A549 (cell line): ENCODE results near the gene CCDC154. TPM values are rescaled to one million over a fixed set of nuclear protein-coding genes. Genes with fewer than 3 reads are reported as not detected.
A peak's percentile ranks its signal among the peaks of the same experiment; 100 is the strongest.

ENCODE experiments used
- ATAC-seq, 2 experiments: fragments of 200-7000 bp in 1 of 2; fragments of >200 bp in 1 of 2; cut with Nextera tagmentation in 1 of 2; cut with Tn5 transposase in 1 of 2; 3 replicates each; pipeline versions ENCODE4 v1.8.0 to v1.9.1; 2018 to 2020; ENCODE audit warnings: mild to moderate bottlenecking in 1 of 2, moderate library complexity in 1 of 2
- CTCF ChIA-PET: fragments of 300-600 bp; sonication (Branson Sonifier 250); formaldehyde crosslinking; extraction: SDS; loops from one replicate; lab custom pipeline; 2021; ENCODE audit warnings: antibody characterized with exemption, inconsistent platforms; lab: Yijun Ruan, JAX
- POLR2A ChIA-PET: fragments of 350-600 bp; formaldehyde crosslinking; extraction: SDS; loops from one replicate; lab custom pipeline; 2021; ENCODE audit warnings: antibody characterized with exemption, inconsistent platforms; lab: Yijun Ruan, JAX
- DNase-seq, 2 experiments: peaks; one replicate each; pipeline versions ENCODE4 v3.0.0 to v3.0.0-alpha.2; 2011 to 2016; ENCODE audit warnings: low read depth in 1 of 2, low spot score in 1 of 2
- FAIRE-seq: peaks from 2 replicates; lab custom pipeline; 2011; peaks lifted over from hg19 to GRCh38; lab: Jason Lieb, UNC
- H3K27ac ChIP-seq, 2 experiments: fragments of >200 bp; sonication (Bioruptor Twin); formaldehyde crosslinking; 3 replicates each; pipeline ENCODE4 v1.5.1; 2016 to 2017
- H3K4me1 ChIP-seq: fragments of >200 bp; sonication (Bioruptor Twin); formaldehyde crosslinking; 3 replicates; pipeline ENCODE4 v1.6.1; 2016
- H3K4me2 ChIP-seq: fragments of >200 bp; sonication (Bioruptor Twin); formaldehyde crosslinking; 3 replicates; pipeline ENCODE4 v1.6.1; 2016
- H3K4me3 ChIP-seq: fragments of >200 bp; sonication (Bioruptor Twin); formaldehyde crosslinking; 3 replicates; pipeline ENCODE4 v1.5.1; 2016
- H3K9me3 ChIP-seq: fragments of >200 bp; sonication (Bioruptor Twin); formaldehyde crosslinking; 3 replicates; pipeline ENCODE4 v1.6.1; 2016
- CBX2 ChIP-seq: fragments of 200-600 bp; sonication (generic); IDR thresholded peaks from 2 replicates; pipeline ENCODE4 v1.6.1; 2016; ENCODE audit warnings: low read depth, mild to moderate bottlenecking, borderline replicate concordance
- CEBPB ChIP-seq, 2 experiments: fragments of >200 bp in 1 of 2; sonication (Bioruptor Twin) in 1 of 2; formaldehyde crosslinking in 1 of 2; IDR thresholded peaks; 2 replicates each; pipeline ENCODE4 v1.6.1; 2012 to 2016
- ESRRA ChIP-seq: fragments of 150-350 bp; IDR thresholded peaks from 2 replicates; pipeline ENCODE4 v1.6.1; 2014; ENCODE audit warnings: mild to moderate bottlenecking, low read length, borderline replicate concordance
- GATA3 ChIP-seq: IDR thresholded peaks from 2 replicates; pipeline ENCODE4 v1.6.1; 2012; ENCODE audit warnings: borderline replicate concordance
- HEYL ChIP-seq: fragments of 250-450 bp; sonication (Bioruptor Pico); IDR thresholded peaks from 2 replicates; pipeline ENCODE4 v1.8.0; 2021; ENCODE audit warnings: mild to moderate bottlenecking, moderate library complexity
- HOXB5 ChIP-seq: fragments of 250-450 bp; sonication (Bioruptor Pico); IDR thresholded peaks from 2 replicates; pipeline ENCODE4 v1.5.0; 2020; ENCODE audit warnings: mild to moderate bottlenecking, moderate library complexity
- MYC ChIP-seq: IDR thresholded peaks from 2 replicates; pipeline ENCODE4 v1.6.1; 2012; ENCODE audit warnings: mild to moderate bottlenecking, inconsistent platforms, low read length, improper control_type of control experiment, borderline replicate concordance
- NPAS2 ChIP-seq: fragments of 250-450 bp; sonication (Bioruptor Pico); IDR thresholded peaks from 2 replicates; pipeline ENCODE4 v1.8.0; 2022; ENCODE audit warnings: mild to moderate bottlenecking, moderate library complexity, borderline replicate concordance
- NR3C1 ChIP-seq: fragments of >200 bp; sonication (Bioruptor Twin); formaldehyde crosslinking; IDR thresholded peaks from 3 replicates; pipeline ENCODE4 v1.6.1; 2017
- POLR2AphosphoS2 ChIP-seq: conservative IDR thresholded peaks from 2 replicates; pipeline ENCODE4 v1.6.1; 2012; ENCODE audit warnings: low read length, improper control_type of control experiment, inconsistent platforms
- SMC3 ChIP-seq: fragments of >200 bp; sonication (Bioruptor Twin); formaldehyde crosslinking; IDR thresholded peaks from 3 replicates; pipeline ENCODE4 v1.6.1; 2018; ENCODE audit warnings: inconsistent platforms
- TFCP2L1 ChIP-seq: fragments of 250-450 bp; sonication (Bioruptor Pico); IDR thresholded peaks from 2 replicates; pipeline ENCODE4 v1.5.0; 2021; ENCODE audit warnings: mild to moderate bottlenecking
- TP53 ChIP-seq: fragments of 250-450 bp; sonication (Bioruptor Pico); IDR thresholded peaks from 2 replicates; pipeline ENCODE4 v1.5.0; 2021; ENCODE audit warnings: mild to moderate bottlenecking, moderate library complexity
- ZC3H11A ChIP-seq: fragments of 450-650 bp; IDR thresholded peaks from 2 replicates; pipeline ENCODE4 v1.6.1; 2014; ENCODE audit warnings: antibody characterized with exemption, mild to moderate bottlenecking
- WGBS: methylation state at CpG from one replicate; pipeline ENCODE4 v1.1.6; 2017; ENCODE audit errors: missing lambda C conversion rate; 5-methylcytosine and 5-hydroxymethylcytosine counted together
- polyA plus RNA-seq, 4 experiments: library from polyadenylated mRNA; depleted of rRNA in 3 of 4; stranded (reverse); fragments of >200 nt; fragmentation: RNase III in 1 of 4; extraction: RNeasy Plus Mini Kit Qiagen cat#74134 plus additional on column Dnase treatment in 1 of 4; gene quantifications; 2 replicates in 3 of 4; 3 replicates in 1 of 4; pipeline ENCODE4 v1.2.3, GENCODE V29; 2011 to 2017
- TF ChIP-seq, protein P1 (sequence below): fragments of 150-350 bp; IDR thresholded peaks from 2 replicates; pipeline ENCODE4 v1.6.1; 2014; ENCODE audit warnings: low read depth, mild to moderate bottlenecking, low read length
- TF ChIP-seq, protein P2 (sequence below): fragments of 200-600 bp; sonication (generic); IDR thresholded peaks from 2 replicates; pipeline ENCODE4 v1.6.1; 2016; ENCODE audit warnings: antibody characterized with exemption, mild to moderate bottlenecking, moderate library complexity
- TF ChIP-seq, protein P3 (sequence below): IDR thresholded peaks from 2 replicates; pipeline ENCODE4 v1.6.1; 2012; ENCODE audit warnings: low read depth, borderline replicate concordance
- TF ChIP-seq, protein P4 (sequence below): fragments of >200 bp; sonication (Bioruptor Twin); formaldehyde crosslinking; IDR thresholded peaks from 3 replicates; pipeline ENCODE4 v1.6.1; 2016
- TF ChIP-seq, protein P5 (sequence below): IDR thresholded peaks from 2 replicates; pipeline ENCODE4 v1.6.1; 2012

The CCDC154 gene
- polyA plus RNA-seq, 2 of the 4 experiments (the other 2 are of a cell fraction) = 0.16 to 0.74 TPM

DNA sequence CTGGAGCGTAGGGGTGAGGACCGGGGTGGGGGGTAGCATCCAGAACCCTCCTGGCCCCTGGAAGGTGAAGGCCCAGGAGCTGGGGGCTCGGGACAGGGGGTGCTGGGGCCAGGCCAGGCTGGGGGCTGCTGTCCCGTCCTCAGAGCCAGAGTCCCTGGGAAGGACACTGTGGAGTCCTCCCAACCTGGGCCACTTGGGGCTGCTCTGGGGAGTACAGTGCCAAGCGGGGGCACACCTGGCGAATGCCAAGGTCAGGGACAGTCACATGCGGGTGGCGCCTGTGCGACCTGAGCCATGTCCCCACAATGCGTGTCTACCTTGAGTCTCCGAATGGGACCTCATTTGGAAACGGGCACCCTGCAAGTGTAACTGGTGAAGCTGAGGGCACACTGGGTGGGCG lies 14.7 kb downstream of the CCDC154 start:
- Histone ChIP-seq H3K9me3 (no peaks in the 10 kb centered on the region), H3K4me2 (no peak overlapping the region), H3K4me1 (peaks cover 10% of the 10 kb centered on the region; the same call in 2 of the 3 replicates), H3K4me3 (no peak overlapping the region)
- POLR2A ChIA-PET = no interaction called here
- WGBS = 82% methylated on average over 3 of the region's 13 CpGs
- FAIRE-seq = no peak
- TF ChIP-seq, protein P1, sequence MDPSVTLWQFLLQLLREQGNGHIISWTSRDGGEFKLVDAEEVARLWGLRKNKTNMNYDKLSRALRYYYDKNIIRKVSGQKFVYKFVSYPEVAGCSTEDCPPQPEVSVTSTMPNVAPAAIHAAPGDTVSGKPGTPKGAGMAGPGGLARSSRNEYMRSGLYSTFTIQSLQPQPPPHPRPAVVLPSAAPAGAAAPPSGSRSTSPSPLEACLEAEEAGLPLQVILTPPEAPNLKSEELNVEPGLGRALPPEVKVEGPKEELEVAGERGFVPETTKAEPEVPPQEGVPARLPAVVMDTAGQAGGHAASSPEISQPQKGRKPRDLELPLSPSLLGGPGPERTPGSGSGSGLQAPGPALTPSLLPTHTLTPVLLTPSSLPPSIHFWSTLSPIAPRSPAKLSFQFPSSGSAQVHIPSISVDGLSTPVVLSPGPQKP = no peak
- TF ChIP-seq, protein P2, sequence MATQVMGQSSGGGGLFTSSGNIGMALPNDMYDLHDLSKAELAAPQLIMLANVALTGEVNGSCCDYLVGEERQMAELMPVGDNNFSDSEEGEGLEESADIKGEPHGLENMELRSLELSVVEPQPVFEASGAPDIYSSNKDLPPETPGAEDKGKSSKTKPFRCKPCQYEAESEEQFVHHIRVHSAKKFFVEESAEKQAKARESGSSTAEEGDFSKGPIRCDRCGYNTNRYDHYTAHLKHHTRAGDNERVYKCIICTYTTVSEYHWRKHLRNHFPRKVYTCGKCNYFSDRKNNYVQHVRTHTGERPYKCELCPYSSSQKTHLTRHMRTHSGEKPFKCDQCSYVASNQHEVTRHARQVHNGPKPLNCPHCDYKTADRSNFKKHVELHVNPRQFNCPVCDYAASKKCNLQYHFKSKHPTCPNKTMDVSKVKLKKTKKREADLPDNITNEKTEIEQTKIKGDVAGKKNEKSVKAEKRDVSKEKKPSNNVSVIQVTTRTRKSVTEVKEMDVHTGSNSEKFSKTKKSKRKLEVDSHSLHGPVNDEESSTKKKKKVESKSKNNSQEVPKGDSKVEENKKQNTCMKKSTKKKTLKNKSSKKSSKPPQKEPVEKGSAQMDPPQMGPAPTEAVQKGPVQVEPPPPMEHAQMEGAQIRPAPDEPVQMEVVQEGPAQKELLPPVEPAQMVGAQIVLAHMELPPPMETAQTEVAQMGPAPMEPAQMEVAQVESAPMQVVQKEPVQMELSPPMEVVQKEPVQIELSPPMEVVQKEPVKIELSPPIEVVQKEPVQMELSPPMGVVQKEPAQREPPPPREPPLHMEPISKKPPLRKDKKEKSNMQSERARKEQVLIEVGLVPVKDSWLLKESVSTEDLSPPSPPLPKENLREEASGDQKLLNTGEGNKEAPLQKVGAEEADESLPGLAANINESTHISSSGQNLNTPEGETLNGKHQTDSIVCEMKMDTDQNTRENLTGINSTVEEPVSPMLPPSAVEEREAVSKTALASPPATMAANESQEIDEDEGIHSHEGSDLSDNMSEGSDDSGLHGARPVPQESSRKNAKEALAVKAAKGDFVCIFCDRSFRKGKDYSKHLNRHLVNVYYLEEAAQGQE = no peak
- no peak for TF ChIP-seq HOXB5 (CRISPR knock-in tag)
- TF ChIP-seq SMC3 = no peak
- TF ChIP-seq, protein P3, sequence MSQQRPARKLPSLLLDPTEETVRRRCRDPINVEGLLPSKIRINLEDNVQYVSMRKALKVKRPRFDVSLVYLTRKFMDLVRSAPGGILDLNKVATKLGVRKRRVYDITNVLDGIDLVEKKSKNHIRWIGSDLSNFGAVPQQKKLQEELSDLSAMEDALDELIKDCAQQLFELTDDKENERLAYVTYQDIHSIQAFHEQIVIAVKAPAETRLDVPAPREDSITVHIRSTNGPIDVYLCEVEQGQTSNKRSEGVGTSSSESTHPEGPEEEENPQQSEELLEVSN = no peak
- no peak for TF ChIP-seq HEYL (CRISPR knock-in tag)
- no peak for TF ChIP-seq NR3C1
- TF ChIP-seq ZC3H11A = no peak
- no peak for TF ChIP-seq GATA3
- no peak for TF ChIP-seq CEBPB (IDR thresholded peaks at IDR 0.05)
- TF ChIP-seq POLR2AphosphoS2 = no peak
- no peak for TF ChIP-seq CBX2
- TF ChIP-seq, all 56 proteins: peak for 0
- ATAC-seq (no peak), DNase-seq (no peak)
- CTCF ChIA-PET = interaction anchor here (0.5 to 5.6 kb wide), 5 partner anchors 9 to 336 kb away, joined by 3 to 57 read pairs (median 5); partner anchors contain the start of genes CCDC154 and UQCC4
- H3K27ac ChIP-seq = no peak overlapping the region; a peak in 1 of 6 replicates

DNA sequence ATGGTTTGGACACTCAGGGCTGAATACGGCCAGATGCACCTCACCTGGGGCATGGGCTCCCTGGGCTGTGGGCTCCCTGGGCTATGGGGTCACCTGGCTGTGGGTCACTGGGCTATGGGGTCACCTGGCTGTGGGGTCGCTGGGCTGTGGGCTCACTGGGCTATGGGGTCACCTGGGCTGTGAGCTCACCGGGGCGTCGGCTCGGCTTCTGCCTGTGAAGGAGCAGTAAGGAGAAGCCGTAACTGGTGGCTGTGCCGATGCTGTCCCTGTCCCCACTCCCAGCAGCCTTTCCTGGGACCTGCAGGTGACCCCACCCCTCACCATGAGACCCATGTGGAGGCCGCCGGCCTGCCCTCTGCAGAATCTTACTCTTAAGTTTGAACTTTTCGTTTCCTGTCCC lies 15.3 kb downstream of the CCDC154 start:
- Histone ChIP-seq H3K4me1 (peaks cover 10% of the 10 kb centered on the region; the same call in 2 of the 3 replicates), H3K9me3 (no peaks in the 10 kb centered on the region), H3K4me2 (peak overlapping the region; percentile 39), H3K27ac (peak overlapping the region; percentile 47 to 71; a peak in 5 of 6 replicates), H3K4me3 (no peak overlapping the region)
- no peak for DNase-seq
- POLR2A ChIA-PET = interaction anchor here (1.4 kb wide), 1 partner anchor 182 kb away, joined by 3 read pairs; no protein-coding TSS in a partner anchor
- WGBS = 74% methylated on average over 10 of the region's 11 CpGs
- TF ChIP-seq MYC (no peak), CBX2 (no peak), HEYL (CRISPR knock-in tag) (no peak), NPAS2 (CRISPR knock-in tag) (no peak), ESRRA (no peak), TP53 (no peak), TFCP2L1 (CRISPR knock-in tag) (no peak)
- TF ChIP-seq, protein P4, sequence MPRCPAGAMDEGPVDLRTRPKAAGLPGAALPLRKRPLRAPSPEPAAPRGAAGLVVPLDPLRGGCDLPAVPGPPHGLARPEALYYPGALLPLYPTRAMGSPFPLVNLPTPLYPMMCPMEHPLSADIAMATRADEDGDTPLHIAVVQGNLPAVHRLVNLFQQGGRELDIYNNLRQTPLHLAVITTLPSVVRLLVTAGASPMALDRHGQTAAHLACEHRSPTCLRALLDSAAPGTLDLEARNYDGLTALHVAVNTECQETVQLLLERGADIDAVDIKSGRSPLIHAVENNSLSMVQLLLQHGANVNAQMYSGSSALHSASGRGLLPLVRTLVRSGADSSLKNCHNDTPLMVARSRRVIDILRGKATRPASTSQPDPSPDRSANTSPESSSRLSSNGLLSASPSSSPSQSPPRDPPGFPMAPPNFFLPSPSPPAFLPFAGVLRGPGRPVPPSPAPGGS = no peak
- TF ChIP-seq, protein P5, sequence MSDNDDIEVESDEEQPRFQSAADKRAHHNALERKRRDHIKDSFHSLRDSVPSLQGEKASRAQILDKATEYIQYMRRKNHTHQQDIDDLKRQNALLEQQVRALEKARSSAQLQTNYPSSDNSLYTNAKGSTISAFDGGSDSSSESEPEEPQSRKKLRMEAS = no peak
- CTCF ChIA-PET = interaction anchor here (0.8 to 5.6 kb wide), 8 partner anchors 9 to 337 kb away, joined by 3 to 57 read pairs (median 4); partner anchors contain the start of genes CCDC154 and UQCC4
- peak in 1 of 2 experiments; percentile 5; a peak in 2 of 6 replicates for ATAC-seq
- no peak for FAIRE-seq
